Neural crest cell (in vitro differentiated cells): ENCODE results near the gene CAST. TPM values are rescaled to one million over a fixed set of nuclear protein-coding genes. Genes with fewer than 3 reads are reported as not detected.
"Not testable (repeated sequence)": the region's sequence is repeated elsewhere in the genome, so short reads cannot be mapped to it uniquely, and the experiment has no call there.

ENCODE experiments used
- DNase-seq: peaks from one replicate; pipeline ENCODE4 v3.0.0; 2021; ENCODE audit warnings: low read depth, mixed read lengths, low spot score
- H3K27ac Mint-ChIP-seq: one replicate; pipeline ENCODE4 v1.8.0; 2021; ENCODE audit warnings: mild to moderate bottlenecking, mixed read lengths; ENCODE audit not compliant: unreplicated experiment
- H3K27me3 Mint-ChIP-seq: 2 replicates; pipeline ENCODE4 v1.8.0; 2021; ENCODE audit warnings: low read depth, mild to moderate bottlenecking, mixed read lengths
- H3K36me3 Mint-ChIP-seq: 2 replicates; pipeline ENCODE4 v1.8.0; 2021; ENCODE audit warnings: low read depth, mild to moderate bottlenecking, mixed read lengths
- H3K4me1 Mint-ChIP-seq: 2 replicates; pipeline ENCODE4 v1.8.0; 2021; ENCODE audit warnings: mixed read lengths
- H3K4me3 Mint-ChIP-seq: one replicate; pipeline ENCODE4 v1.8.0; 2021; ENCODE audit warnings: mild to moderate bottlenecking, mixed read lengths
- H3K9me3 Mint-ChIP-seq: 2 replicates; pipeline ENCODE4 v1.8.0; 2021; ENCODE audit warnings: mixed read lengths
- CTCF ChIP-seq: fragments of 200-600 bp; sonication (generic); conservative IDR thresholded peaks from 2 replicates; pipeline ENCODE4 v1.5.0; 2021; ENCODE audit warnings: antibody characterized with exemption, mild to moderate bottlenecking
- total RNA-seq: library from RNA; stranded (reverse); gene quantifications from 2 replicates; pipeline ENCODE4 v1.2.1, GENCODE V29; 2021

Gene CAST
- total RNA-seq, 1 donor from 2014 or later, result 50.7 TPM

DNA sequence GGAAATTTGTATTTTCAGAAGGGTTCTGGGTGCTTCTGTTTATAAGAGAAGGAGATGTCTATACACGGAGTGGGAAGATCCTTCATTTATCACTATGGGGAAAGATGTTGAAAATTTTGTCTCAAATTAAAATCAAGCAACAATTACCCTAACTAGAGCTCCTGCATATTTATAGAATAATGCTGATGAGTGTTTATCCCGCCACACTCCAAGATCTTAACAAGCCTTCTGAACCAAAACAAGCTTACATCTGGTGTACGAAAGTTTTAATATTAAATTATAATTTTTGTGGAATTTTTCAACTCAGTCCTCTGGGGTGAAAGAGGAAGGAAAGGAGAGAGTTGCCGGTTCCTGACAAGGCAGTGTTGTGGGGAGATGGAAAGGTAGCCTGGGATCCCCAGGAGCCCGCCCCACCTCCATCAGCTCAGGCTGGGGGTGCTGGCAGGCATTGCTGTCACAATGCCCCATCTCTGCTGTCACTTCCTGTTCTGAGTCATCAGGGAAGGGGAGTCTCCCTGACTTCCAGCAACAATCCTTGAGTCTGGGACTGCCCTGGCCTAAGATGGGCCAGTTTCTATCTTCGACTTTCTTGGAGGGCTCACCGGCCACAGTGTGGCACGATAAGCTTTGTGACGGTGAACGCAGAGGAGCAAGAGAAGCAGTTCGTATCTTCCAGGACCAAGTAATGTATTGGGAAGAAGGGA lies 81.0 kb downstream of the CAST start:
- TF ChIP-seq CTCF, result no peak
- H3K36me3 Mint-ChIP-seq, result peaks cover 20% of the 10 kb centered on the region
- H3K27me3 Mint-ChIP-seq, result no peaks in the 10 kb centered on the region
- H3K4me1 Mint-ChIP-seq, result peaks cover 8% of the 10 kb centered on the region
- no peak for DNase-seq
- peak overlapping the region; percentile 47 for H3K27ac Mint-ChIP-seq
- H3K9me3 Mint-ChIP-seq, result no peaks in the 10 kb centered on the region
- H3K4me3 Mint-ChIP-seq, result no peak overlapping the region

GRCh38 chr5:96743805-96744204 lies 81.6 kb downstream of the CAST start:
- DNase-seq, result no peak
- TF ChIP-seq CTCF, result no peak
- Mint-ChIP-seq H3K36me3 (peaks cover 21% of the 10 kb centered on the region), H3K9me3 (no peaks in the 10 kb centered on the region), H3K4me3 (no peak overlapping the region), H3K4me1 (peaks cover 11% of the 10 kb centered on the region), H3K27me3 (no peaks in the 10 kb centered on the region), H3K27ac (no peak overlapping the region)

GRCh38 chr5:96744218-96744617 lies 82.0 kb downstream of the CAST start:
- not testable (repeated sequence) for H3K27ac Mint-ChIP-seq, DNase-seq, H3K9me3 Mint-ChIP-seq, H3K27me3 Mint-ChIP-seq, H3K4me3 Mint-ChIP-seq
- H3K4me1 Mint-ChIP-seq, result peaks cover 15% of the 10 kb centered on the region
- peaks cover 23% of the 10 kb centered on the region for H3K36me3 Mint-ChIP-seq

- Mint-ChIP-seq H3K36me3 (peaks cover 23% of the 10 kb centered on the region), H3K27me3 (no peaks in the 10 kb centered on the region), H3K27ac (peak overlapping the region; percentile 13), H3K4me3 (no peak overlapping the region), H3K9me3 (no peaks in the 10 kb centered on the region), H3K4me1 (peaks cover 15% of the 10 kb centered on the region)
- TF ChIP-seq CTCF, result no peak
- no peak for DNase-seq
Observed at GRCh38 chr5:96745025-96745424, 82.8 kb downstream of the CAST start.

GRCh38 chr5:96745844-96746531 lies 83.8 kb downstream of the CAST start:
- Mint-ChIP-seq H3K27me3 (no peaks in the 10 kb centered on the region), H3K36me3 (peaks cover 23% of the 10 kb centered on the region), H3K4me1 (peaks cover 17% of the 10 kb centered on the region), H3K9me3 (no peaks in the 10 kb centered on the region), H3K27ac (no peak overlapping the region), H3K4me3 (no peak overlapping the region)
- TF ChIP-seq CTCF, result no peak
- DNase-seq, result no peak

GRCh38 chr5:96747720-96748119 lies 85.5 kb downstream of the CAST start:
- Mint-ChIP-seq H3K4me3 (no peak overlapping the region), H3K27ac (no peak overlapping the region), H3K9me3 (no peaks in the 10 kb centered on the region), H3K4me1 (peaks cover 28% of the 10 kb centered on the region), H3K36me3 (peaks cover 19% of the 10 kb centered on the region), H3K27me3 (no peaks in the 10 kb centered on the region)
- no peak for TF ChIP-seq CTCF
- no peak for DNase-seq
